Activated CD4-positive, alpha-beta T cell treated with anti-CD3 and anti-CD28 coated beads, Interleukin-2, amount 50 U/mL, for 48 hours (primary cell): ENCODE data around the gene CRYBB1.
"Not testable (repeated sequence)": the region's sequence is repeated elsewhere in the genome, so short reads cannot be mapped to it uniquely, and the experiment has no call there.

Source experiments
- DNase-seq, 2 experiments: peaks; one replicate each; pipeline ENCODE4 v3.0.0-alpha.2; 2020

CRYBB1 gene

GRCh38 chr22:26635117-26635516 is 17.3 kb upstream of the CRYBB1 start:
- no peak for DNase-seq

DNA sequence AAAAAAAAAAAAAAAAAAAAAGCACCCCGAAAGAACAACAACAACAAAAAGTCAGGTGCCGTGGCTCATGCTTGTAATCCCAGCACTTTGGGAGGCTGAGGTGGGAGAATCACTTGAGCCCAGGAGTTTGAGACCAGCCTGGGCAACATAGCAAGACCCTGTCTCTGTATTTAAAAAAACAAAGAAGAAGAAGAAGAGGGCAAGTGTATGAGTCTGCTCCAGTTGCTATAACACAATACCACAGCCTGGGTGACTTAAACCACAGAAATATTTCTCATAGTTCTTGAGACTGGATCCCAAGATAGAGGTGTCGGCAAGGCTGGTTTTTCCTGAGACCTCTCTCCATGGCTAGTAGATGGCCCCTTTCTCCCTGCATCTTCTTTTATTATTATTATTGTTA is 16.4 kb upstream of the CRYBB1 start:
- DNase-seq, result no peak

- DNase-seq, result no peak
Observed at GRCh38 chr22:26632422-26633155, 14.8 kb upstream of the CRYBB1 start.

DNA sequence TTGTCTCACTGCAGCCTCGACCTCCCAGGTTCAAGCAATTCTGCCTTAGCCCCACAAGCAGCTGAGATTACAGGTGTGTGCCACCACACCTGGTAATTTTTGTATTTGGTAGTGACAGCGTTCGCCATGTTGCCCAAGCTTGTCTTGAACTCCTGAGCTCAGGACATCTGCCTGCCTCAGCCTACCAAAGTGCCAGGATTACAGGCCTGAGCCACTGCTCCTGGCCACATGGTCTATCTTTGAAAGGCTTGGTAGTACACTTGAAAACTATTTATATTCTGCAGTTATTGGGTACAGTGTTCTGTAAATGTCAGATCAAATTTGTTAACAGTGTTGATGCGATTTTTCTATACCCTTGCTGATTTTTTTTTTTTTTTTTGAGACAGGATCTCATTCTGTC is 13.5 kb upstream of the CRYBB1 start:
- no peak for DNase-seq

DNA sequence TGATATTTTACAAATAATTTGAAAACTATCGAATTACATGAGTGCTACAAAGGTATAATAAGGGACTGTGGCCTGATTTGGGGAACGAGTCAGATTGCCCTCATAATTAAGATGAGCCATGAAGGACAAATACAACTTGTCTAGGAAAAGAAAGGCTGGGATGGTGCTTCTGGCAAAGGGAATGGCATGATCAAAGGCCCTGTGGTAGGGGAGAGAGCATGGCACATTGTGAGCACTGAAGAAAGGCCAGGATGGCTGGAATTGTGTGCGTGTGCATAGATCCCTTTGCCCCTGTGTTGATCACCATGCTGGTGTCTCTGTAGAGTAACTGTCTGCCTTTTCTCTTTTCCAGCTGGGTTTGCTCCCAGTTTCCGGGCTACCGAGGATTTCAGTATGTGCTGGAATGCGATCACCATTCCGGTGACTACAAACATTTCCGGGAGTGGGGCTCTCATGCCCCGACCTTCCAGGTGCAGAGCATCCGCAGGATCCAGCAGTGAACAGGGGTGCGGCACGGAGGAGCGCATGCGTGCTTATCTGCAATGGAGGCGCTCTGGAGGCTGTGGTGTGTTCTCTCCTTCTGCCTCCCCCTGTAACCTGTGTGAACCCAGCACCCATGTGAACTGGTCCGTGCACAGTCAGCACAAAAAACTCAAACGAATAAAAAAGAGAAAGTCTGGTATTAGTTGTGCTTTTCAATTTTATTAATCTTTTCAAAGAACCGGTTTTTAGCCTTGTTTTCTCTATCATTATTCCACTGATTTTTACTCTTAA is 12.3 kb upstream of the CRYBB1 start:
- no peak for DNase-seq

DNA sequence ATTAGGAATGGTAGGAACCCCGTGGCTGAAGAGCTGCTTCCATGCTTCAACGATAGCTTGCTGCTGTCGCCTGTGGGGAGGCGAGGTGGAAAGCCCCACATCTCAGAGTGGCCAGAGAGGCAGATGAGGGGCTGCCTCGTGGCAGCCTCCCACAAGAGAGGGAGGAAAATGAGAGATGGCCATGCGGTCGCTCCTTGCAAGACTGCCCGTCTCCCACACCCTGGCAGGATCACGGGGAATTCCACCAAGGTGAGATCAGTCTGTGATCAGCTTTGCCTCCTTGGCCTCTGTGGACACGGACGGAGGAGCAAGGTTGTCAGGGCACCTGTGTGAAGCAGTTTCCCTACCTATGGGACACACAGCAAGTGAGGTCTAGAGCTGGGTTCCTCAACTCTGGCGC is 7.0 kb upstream of the CRYBB1 start:
- DNase-seq, result no peak

DNA sequence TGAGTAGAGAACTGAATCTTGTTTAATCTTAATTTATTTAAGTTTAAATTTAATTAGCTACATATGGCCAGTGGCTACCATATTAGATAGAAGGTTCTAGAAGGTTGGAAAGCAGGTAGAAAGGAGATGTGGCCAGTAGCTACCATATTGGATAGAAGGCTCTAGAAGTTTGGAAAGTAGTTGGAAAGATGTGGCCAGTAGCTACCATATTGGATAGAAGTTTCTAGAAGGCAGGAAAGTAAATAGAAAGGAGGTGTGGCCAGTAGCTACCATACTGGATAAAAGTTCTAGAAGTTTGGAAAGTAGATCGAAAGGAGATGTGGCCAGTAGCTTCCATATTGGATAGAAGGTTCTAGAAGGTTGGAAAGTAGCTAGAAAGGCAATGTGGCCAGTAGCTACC is 6.2 kb upstream of the CRYBB1 start:
- DNase-seq, result no peak

DNA sequence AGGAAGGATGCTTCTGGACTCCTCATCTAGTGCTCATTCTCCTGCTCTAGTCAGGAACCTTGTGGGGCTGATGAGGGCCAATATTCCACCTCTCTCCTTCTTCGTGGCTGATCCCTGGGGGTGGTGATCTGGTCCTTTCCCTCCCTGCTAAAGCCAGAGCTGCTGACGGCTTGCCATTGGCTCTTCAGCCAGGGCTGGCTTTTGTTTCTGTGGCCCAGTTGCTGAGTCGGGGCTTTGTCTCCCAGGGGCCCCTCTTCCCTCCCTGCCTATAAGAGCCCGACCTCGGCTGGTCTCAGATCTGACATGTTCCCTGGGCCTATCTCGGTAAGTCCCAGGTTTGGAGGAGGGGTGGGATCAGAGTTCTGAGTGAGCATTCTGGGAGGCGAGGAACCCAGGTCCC is 3.8 kb upstream of the CRYBB1 start, which contains the start of gene CRYBA4:
Gene CRYBA4 (plus strand): TSS at position 301 of the 400 bp plus-strand sequence. CDS start 634 bp downstream, outside the sequence.
- no peak for DNase-seq

DNA sequence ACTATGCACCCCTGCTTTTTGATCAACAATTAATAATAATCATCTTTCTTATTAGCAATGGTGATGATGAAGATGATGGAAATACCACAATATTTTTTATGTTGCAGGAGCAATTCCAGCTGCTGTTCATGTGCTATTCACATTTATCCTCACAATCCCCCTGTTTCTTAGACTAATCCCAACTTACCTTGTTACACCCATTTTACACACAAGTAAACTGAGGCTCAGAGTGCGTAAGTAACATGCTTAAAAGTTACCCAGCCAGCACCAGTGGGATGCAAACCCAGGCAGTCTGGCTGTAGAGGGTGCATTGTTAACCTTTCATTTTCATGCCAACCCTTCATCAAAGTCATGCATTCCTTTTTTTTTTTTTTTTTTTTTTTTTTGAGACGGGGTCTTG is 2.4 kb upstream of the CRYBB1 start:
- DNase-seq, result no peak

DNA sequence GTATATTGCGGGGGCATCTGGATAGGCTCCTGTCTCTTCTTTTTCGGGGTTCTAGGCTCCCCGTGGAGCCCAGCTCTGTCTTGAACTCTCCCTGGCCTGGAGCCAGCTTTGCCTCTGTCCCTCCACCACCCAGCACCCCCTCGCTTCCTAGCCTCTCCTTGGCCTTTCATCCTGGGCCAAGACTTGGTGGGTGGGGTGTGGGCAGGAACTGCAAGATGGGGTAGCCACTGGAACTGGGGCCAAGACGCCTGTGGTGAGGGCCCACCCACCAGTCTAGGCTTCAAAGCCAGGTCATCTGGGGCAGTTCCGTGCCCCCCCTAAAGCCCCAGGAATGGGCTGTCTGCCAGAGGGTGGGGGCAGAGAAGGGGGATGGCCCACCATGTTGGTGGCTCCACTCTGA is 1.7 kb upstream of the CRYBB1 start:
- no peak for DNase-seq

GRCh38 chr22:26618455-26618854 is 628 bp upstream of the CRYBB1 start:
- no peak for DNase-seq

- DNase-seq, result no peak
Observed at GRCh38 chr22:26616650-26617049, 1.2 kb downstream of the CRYBB1 start.

GRCh38 chr22:26615830-26616435 is 1.9 kb downstream of the CRYBB1 start:
- no peak for DNase-seq

- no peak for DNase-seq
Observed at GRCh38 chr22:26615149-26615548, 2.7 kb downstream of the CRYBB1 start.

- no peak for DNase-seq
Observed at GRCh38 chr22:26614322-26614721, 3.5 kb downstream of the CRYBB1 start.

- not testable (repeated sequence) for DNase-seq
Observed at GRCh38 chr22:26613753-26614152, 4.1 kb downstream of the CRYBB1 start.

DNA sequence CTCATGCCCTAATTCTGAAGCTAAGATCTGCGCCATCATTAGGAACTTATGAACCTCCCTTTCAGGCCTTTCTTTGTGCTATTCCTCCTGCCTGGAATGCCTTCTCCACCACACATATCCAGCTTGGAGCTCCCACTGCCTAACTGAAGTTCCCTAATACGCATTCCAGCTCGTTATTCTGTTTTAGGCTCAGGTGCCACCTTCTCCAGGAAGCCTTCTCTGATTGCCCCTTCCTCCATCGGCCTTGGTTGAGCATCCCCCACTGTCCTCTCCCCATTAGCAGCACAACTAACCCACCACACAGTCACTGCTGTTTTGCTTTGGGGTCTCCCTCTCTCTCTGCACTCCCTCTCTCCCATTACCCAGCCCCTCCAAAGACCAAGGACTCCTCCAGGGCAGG is 5.2 kb downstream of the CRYBB1 start:
- no peak for DNase-seq

DNA sequence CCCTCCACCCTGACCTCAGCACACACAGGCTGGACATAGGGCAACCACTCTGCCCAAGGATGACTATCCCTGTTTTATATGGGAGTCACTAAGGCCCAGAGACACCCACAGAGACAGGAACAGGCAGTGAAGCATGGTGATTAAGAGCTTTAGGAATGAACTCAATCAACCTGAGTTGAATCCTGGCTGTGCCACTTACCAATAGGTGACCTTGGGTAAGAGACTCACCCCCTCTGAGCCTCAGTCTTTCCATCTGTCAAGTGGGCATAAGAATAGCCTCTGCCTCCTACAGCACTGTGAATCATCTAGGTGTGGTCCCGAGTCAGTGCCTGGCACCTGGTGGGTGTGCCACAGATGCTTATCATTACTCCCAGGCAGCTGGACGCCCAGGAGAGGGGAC is 6.8 kb downstream of the CRYBB1 start:
- DNase-seq, result no peak

- DNase-seq, result peak; percentile 64 to 71
Observed at GRCh38 chr22:26610072-26610958, 7.5 kb downstream of the CRYBB1 start.

DNA sequence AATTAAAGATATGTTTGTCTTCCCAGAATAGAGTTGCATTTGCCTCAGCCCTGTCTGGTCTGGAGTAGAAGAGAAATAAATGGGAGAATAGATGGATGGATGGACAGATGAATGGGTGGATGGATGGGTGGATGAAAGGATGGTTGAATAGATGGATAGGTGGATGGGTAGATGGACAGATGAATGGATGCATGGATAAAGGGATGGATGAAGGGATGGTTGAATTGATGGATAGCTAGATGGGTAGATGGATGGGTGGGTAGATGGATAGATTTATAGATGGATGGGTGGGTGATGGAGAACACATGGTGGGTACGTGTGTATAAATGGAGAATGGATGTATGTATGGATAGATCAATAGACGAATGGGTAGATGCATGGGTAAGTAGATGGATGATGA is 8.5 kb downstream of the CRYBB1 start:
- DNase-seq, result no peak

GRCh38 chr22:26608129-26608528 is 9.7 kb downstream of the CRYBB1 start:
- DNase-seq, result no peak

DNA sequence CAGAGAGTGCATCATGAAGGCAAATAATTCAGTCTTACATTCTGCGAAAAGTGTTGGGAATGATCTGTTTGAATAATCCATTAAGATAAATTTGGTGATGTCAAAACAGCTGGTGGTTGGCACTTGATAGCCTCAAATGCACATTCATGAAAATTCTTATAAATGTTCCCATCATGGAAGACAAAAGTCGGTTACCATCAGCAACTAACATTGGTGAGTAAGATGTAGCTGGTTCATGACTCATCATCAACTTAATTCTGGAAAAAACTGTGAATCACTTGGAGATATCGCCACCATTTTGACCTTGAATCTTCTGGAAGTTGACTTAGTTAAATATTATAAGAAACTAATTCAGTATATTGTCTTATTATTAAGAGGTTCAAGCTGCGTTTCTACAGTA is 11.2 kb downstream of the CRYBB1 start:
- no peak for DNase-seq

DNA sequence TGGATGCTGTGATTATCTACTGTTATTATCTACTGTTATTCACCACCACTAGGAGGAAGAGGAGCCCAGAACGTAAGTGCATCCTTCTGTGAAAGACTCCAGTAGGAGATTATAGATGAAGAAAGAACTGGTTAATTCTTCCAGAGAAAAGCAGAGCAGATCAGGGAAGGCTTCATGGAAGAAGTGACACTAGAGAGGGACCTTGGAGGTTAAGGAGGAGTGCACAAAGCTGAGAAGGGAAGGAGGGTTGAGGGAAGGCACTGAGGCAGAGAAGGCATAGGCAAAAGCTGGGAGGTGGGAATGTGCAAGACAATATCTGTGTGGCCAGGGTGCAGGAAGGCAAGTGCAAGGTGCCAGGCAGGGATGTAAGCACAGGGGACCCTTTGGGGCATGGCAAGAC is 13.5 kb downstream of the CRYBB1 start:
- no peak for DNase-seq
